Adrenal gland (tissue), 12 donors: ENCODE results near the gene CCDC183. TPM values are rescaled to one million over a fixed set of nuclear protein-coding genes. Genes with fewer than 3 reads are reported as not detected.

Source experiments
- DNase-seq, 7 donors: peaks; one replicate each; pipeline ENCODE4 v3.0.0-alpha.2; 2019 to 2020
- H3K27ac ChIP-seq, 5 donors: fragments of 200-600 bp; sonication (generic) in 4 of 5; 1 replicate in 3 of 5; 2 replicates in 2 of 5; pipeline versions ENCODE4 v1.5.1 to v1.8.0; 2016 to 2020; ENCODE audit warnings: mild to moderate bottlenecking in 1 of 5
- H3K27me3 ChIP-seq: fragments of 200-600 bp; 2 replicates; pipeline ENCODE4 v1.8.0; 2021
- H3K36me3 ChIP-seq, 2 donors: fragments of 200-600 bp; replicated peaks in 1 of 2; 1 replicate in 1 of 2; 2 replicates in 1 of 2; pipeline versions ENCODE4 v1.5.1 to v1.8.0; 2018 to 2022
- H3K4me1 ChIP-seq, 2 donors: fragments of 200-600 bp; replicated peaks in 1 of 2; 1 replicate in 1 of 2; 2 replicates in 1 of 2; pipeline versions ENCODE4 v1.5.1 to v1.8.0; 2018 to 2021
- H3K4me3 ChIP-seq, 4 donors: fragments of 200-600 bp; sonication (generic) in 3 of 4; one replicate each; pipeline ENCODE4 v1.5.1; 2016 to 2018
- H3K9me3 ChIP-seq, 3 donors: fragments of 200-600 bp; sonication (generic) in 1 of 3; replicated peaks in 1 of 3; 1 replicate in 2 of 3; 2 replicates in 1 of 3; pipeline versions ENCODE4 v1.5.1 to v1.8.0; 2016 to 2021
- POLR2A ChIP-seq, 2 donors: fragments of 450-650 bp; IDR thresholded peaks; one replicate each; pipeline ENCODE4 v1.6.1; 2017; ENCODE audit warnings: antibody characterized with exemption in 2 of 2, mild to moderate bottlenecking in 2 of 2, moderate library complexity in 1 of 2
- WGBS, 4 donors: extraction: QIAGEN DNeasy Blood & Tissue Kit in 2 of 4; methylation state at CpG; one replicate each; pipeline versions ENCODE4 v1.1.5 to v1.1.7; 2013 to 2017; 5-methylcytosine and 5-hydroxymethylcytosine counted together
- intact Hi-C, 2 donors: fragments of 100-400 bp; cut with DNase I; formaldehyde crosslinking; loops; one replicate each; pipeline versions ENCODE4 v1.14.1 to v1.15.0; 2022 to 2023
- polyA plus RNA-seq, 3 donors: library from polyadenylated mRNA; stranded (reverse); fragments of 200-250 nt in 2 of 3; fragments of 350-450 nt in 1 of 3; fragmentation: Illumina TruSeq in 1 of 3; extraction: RNeasy Lipid Tissue Mini Kit (QIAGEN cat#74804) in 1 of 3; gene quantifications; one replicate each; pipeline ENCODE4 v1.2.3, GENCODE V29; 2013 to 2014
- total RNA-seq, 9 donors: library from RNA; depleted of rRNA in 4 of 9; stranded (reverse); fragments of >200 nt in 4 of 9; fragments of 120-200 nt in 1 of 9; fragmentation: NEBNext Ultra II Directional in 1 of 9; extraction: Animal tissue kit (Norgen Biotek cat#: 25700) in 1 of 9; gene quantifications; one replicate each; pipeline versions ENCODE4 v1.1.0 to v1.2.4, GENCODE V29; 2013 to 2023
- TF ChIP-seq, protein P1 (sequence below), 6 experiments: fragments of 450-650 bp in 4 of 6; fragments of 200-600 bp in 2 of 6; sonication (generic) in 1 of 6; IDR thresholded peaks; 1 replicate in 5 of 6; 2 replicates in 1 of 6; pipeline versions ENCODE4 v1.5.1 to v1.8.0; 2016 to 2021; ENCODE audit warnings: antibody characterized with exemption in 6 of 6, mild to moderate bottlenecking in 2 of 6, moderate library complexity in 1 of 6
- donor health status: healthy with polysubstance abuse.
- donor health status: Bipolar disorder and iron deficiency.
- donor health status: DM: yes; HTN: yes; CAD: no.
- donor health status: DM: no; HTN: no; CAD: no.
- donor health status: DM: no; HTN: no; CAD: no.
- donor health status: DM: yes; HTN: yes; CAD: no.

CCDC183 gene
- total and polyA plus RNA-seq, 12 donors = 0.46 to 17.5 (median 1.8) TPM; not detected in 1

DNA sequence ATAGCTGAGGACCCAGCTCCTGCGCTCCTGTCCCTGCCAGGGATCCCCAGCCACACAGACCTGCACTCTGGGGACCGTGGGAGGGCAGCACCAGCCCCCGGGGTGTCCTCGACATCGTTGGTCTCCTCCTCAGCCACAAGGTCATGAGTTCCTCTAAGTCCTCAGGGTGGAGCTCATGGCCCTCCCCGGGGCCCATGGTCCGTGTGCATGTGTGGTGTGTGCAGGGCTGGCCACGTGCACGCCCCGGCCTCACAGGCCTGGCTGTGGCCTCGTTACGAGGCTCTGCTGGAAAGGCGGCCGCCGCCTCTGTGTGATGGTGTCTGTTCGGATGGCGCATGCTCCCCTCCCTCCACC is 30.0 kb downstream of the CCDC183 start:
- no peak overlapping the region for H3K4me3 ChIP-seq
- no peak for TF ChIP-seq POLR2A (IDR thresholded peaks at IDR 0.05)
- TF ChIP-seq, protein P1, sequence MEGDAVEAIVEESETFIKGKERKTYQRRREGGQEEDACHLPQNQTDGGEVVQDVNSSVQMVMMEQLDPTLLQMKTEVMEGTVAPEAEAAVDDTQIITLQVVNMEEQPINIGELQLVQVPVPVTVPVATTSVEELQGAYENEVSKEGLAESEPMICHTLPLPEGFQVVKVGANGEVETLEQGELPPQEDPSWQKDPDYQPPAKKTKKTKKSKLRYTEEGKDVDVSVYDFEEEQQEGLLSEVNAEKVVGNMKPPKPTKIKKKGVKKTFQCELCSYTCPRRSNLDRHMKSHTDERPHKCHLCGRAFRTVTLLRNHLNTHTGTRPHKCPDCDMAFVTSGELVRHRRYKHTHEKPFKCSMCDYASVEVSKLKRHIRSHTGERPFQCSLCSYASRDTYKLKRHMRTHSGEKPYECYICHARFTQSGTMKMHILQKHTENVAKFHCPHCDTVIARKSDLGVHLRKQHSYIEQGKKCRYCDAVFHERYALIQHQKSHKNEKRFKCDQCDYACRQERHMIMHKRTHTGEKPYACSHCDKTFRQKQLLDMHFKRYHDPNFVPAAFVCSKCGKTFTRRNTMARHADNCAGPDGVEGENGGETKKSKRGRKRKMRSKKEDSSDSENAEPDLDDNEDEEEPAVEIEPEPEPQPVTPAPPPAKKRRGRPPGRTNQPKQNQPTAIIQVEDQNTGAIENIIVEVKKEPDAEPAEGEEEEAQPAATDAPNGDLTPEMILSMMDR (IDR thresholded peaks at IDR 0.05) = no peak
- no peak for DNase-seq
- WGBS, 4 donors = 79 to 90% (median 87%) methylated on average over 7 to 17 of the region's 17 CpGs; no CpG with 5 or more reads in 1 of the 4 donors
- peaks cover 0 to 60% of the 10 kb centered on the region in 2 donors for H3K36me3 ChIP-seq
- H3K27me3 ChIP-seq = no peaks in the 10 kb centered on the region
- H3K9me3 ChIP-seq = no peaks in the 10 kb centered on the region
- intact Hi-C loops = no loop called here
- H3K4me1 ChIP-seq = no peaks in the 10 kb centered on the region
- no peak overlapping the region for H3K27ac ChIP-seq

DNA sequence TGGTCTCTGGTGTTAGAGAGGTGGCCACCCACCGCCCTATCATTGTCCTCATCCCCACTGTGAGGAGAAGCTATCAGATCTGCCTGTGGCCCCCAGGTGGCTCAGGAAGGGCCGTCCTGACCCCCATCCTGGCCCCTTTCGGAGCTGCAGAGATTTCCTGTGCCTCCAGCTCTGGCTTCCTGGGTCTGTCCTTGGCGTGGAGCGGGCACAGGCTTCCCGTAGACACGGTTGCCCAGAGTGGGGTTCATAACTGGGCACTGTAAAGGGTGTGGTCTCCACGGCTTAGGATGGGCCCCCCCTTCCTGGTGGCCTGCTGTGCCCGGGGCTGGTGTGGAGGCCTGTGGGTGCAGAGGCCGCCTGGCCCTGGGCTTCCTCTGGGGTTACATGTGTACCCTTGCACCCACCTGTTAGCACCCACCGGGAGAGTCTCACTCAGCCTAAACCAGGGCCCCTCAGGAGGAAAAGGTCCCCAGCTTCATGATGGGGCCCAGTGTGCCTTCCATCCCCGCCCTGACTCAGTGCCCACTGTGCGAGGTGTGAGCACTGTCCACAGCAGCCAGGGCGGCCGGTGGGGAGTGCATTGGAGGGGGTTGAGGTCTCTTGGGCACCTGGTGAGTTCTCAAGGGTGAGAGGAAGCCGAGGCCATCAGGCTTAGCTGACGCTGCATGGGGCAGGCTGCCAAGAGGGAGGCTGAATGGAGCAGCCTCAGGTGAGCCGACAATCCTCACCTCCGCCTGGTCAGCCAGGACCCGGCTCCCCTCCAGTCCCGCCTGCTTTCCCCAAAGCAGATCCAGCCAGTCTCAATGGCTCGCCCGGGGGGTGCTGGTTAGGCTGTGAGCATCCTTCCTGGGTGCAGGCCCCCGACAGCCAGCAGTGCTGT is 30.8 kb downstream of the CCDC183 start:
- Histone ChIP-seq H3K9me3 (no peaks in the 10 kb centered on the region), H3K4me3 (no peak overlapping the region), H3K27ac (no peak overlapping the region), H3K36me3 (peaks cover 0 to 68% of the 10 kb centered on the region in 2 donors), H3K4me1 (no peaks in the 10 kb centered on the region), H3K27me3 (no peaks in the 10 kb centered on the region)
- WGBS, 4 donors = 88 to 92% (median 92%) methylated on average over 11 to 24 of the region's 24 CpGs
- intact Hi-C loops = no loop called here
- TF ChIP-seq, protein P1 (IDR thresholded peaks at IDR 0.05) = no peak
- no peak for TF ChIP-seq POLR2A (IDR thresholded peaks at IDR 0.05)
- peak in 2 of 7 donors; percentile 7 to 20 for DNase-seq

DNA sequence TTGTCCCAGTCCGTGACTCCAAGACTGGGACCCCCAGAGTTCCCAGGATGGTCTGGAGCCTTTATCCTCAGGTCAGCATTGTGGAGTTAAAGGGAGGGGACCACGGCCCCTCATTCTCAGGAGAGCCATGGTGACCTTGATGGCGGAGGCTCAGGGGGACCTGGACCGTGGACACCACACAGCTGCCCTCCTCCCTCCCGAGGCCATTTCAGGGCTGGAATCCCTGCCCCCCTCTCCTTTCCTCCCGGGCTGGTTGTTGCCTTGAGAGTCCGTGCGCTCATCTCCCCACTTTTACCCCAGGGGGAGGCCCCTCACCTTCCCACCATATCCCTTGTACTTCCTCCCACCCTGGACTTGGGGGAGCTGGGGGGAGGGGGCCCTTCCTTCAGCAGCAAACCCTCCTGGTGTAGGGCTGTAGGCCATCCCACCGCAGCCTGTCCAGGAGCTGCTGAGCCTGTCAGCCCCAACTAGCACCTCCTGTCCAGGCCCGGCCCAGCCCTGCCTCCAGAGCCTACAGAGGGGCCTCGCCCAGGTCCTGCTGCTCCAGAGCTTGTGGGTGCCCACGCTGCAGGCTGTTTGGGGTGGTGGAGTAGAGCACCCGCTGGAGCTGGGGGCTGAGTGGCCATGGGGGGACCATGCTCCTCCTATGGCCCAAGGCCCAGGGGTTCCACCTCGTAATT is 31.8 kb downstream of the CCDC183 start:
- Histone ChIP-seq H3K27ac (no peak overlapping the region), H3K27me3 (no peaks in the 10 kb centered on the region), H3K4me3 (no peak overlapping the region), H3K9me3 (no peaks in the 10 kb centered on the region), H3K36me3 (peaks cover 0 to 75% of the 10 kb centered on the region in 2 donors), H3K4me1 (no peaks in the 10 kb centered on the region)
- intact Hi-C loops = no loop called here
- WGBS, 4 donors = 85 to 90% (median 89%) methylated on average over 8 to 14 of the region's 14 CpGs
- no peak for TF ChIP-seq POLR2A (IDR thresholded peaks at IDR 0.05)
- TF ChIP-seq, protein P1 (IDR thresholded peaks at IDR 0.05) = no peak
- no peak for DNase-seq

DNA sequence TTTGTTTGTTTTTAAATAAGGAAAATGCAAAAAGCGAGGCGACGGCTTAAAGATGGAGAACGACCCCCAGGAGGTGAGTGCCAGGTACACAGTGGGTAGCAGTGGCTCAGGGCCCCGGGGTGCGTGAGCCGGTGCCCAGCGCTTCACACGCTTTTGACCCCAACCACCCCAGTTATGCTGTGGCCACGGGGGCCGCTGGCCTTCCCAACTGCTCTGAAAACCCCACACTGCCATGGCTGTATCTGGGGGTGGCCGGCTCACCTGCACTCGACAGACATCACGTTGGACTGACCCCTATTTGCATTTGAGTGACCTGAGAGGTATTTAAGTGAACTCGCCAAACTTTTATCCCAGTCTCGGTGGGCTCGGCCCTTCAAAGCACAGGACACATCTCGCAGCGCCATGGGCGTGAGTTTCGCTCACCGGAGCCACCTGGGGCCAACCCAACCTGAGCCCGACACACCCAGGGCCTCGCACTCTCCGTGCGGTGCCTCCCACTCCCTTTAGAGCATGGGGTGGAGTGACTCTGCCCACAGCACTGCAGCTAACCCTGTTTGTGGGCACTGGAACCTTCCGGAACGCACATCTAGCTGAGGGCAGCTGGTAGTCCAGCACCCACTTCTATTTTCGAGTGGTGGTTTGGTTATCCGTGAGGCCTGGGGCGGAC is 32.5 kb downstream of the CCDC183 start:
- intact Hi-C loops = no loop called here
- no peak for TF ChIP-seq POLR2A (IDR thresholded peaks at IDR 0.05)
- TF ChIP-seq, protein P1 (IDR thresholded peaks at IDR 0.05) = no peak
- Histone ChIP-seq H3K36me3 (peaks cover 0 to 73% of the 10 kb centered on the region in 2 donors), H3K27me3 (no peaks in the 10 kb centered on the region), H3K4me3 (no peak overlapping the region), H3K4me1 (no peaks in the 10 kb centered on the region), H3K9me3 (no peaks in the 10 kb centered on the region), H3K27ac (no peak overlapping the region)
- no peak for DNase-seq
- WGBS, 4 donors = 93 to 96% (median 95%) methylated on average over 26 to 31 of the region's 31 CpGs
